Tibial nerve (tissue), 4 donors: Measurements from ENCODE around the gene CIB2. TPM values are rescaled to one million over a fixed set of nuclear protein-coding genes. Genes with fewer than 3 reads are reported as not detected.

Experiments used
- DNase-seq, 2 donors: peaks; one replicate each; pipeline ENCODE4 v3.0.0-alpha.2; 2019; ENCODE audit warnings: low spot score in 2 of 2
- H3K27ac ChIP-seq, 4 donors: fragments of 200-600 bp; sonication (generic) in 3 of 4; one replicate each; pipeline ENCODE4 v1.5.1; 2017 to 2019; ENCODE audit warnings: mild to moderate bottlenecking in 1 of 4
- H3K27me3 ChIP-seq, 2 donors: fragments of 200-600 bp; sonication (generic) in 1 of 2; one replicate each; pipeline versions ENCODE4 v1.5.1 to v1.6.0; 2017 to 2019
- H3K36me3 ChIP-seq, 3 donors: fragments of 200-600 bp; sonication (generic); one replicate each; pipeline ENCODE4 v1.5.1; 2018 to 2019
- H3K4me1 ChIP-seq, 4 donors: fragments of 200-600 bp; sonication (generic) in 3 of 4; one replicate each; pipeline ENCODE4 v1.5.1; 2017 to 2019
- H3K4me3 ChIP-seq, 4 donors: fragments of 200-600 bp; sonication (generic) in 3 of 4; one replicate each; pipeline ENCODE4 v1.5.1; 2017 to 2019; ENCODE audit warnings: mild to moderate bottlenecking in 1 of 4, moderate library complexity in 1 of 4
- H3K9me3 ChIP-seq, 4 donors: fragments of 200-600 bp; sonication (generic) in 3 of 4; one replicate each; pipeline ENCODE4 v1.5.1; 2017 to 2019
- EP300 ChIP-seq, 2 donors: sonication (generic); formaldehyde crosslinking; IDR thresholded peaks; one replicate each; pipeline ENCODE4 v1.6.1; 2017; ENCODE audit warnings: antibody characterized with exemption in 2 of 2, mild to moderate bottlenecking in 1 of 2
- POLR2A ChIP-seq, 2 donors: fragments of 450-650 bp; IDR thresholded peaks; one replicate each; pipeline ENCODE4 v1.6.1; 2017; ENCODE audit warnings: antibody characterized with exemption in 2 of 2, mild to moderate bottlenecking in 2 of 2, moderate library complexity in 2 of 2
- WGBS, 2 donors: methylation state at CpG; one replicate each; pipeline ENCODE4 v1.1.5; 2018; 5-methylcytosine and 5-hydroxymethylcytosine counted together
- total RNA-seq, 4 donors: library from RNA; depleted of rRNA; stranded (reverse); fragments of >200 nt; gene quantifications; one replicate each; pipeline ENCODE4 v1.1.0, GENCODE V29; 2016
- TF ChIP-seq, protein P1 (sequence below), 5 experiments: fragments of 200-600 bp in 3 of 5; fragments of 450-650 bp in 2 of 5; sonication (generic) in 3 of 5; IDR thresholded peaks; one replicate each; pipeline ENCODE4 v1.5.1; 2016 to 2019; ENCODE audit warnings: antibody characterized with exemption in 5 of 5, mild to moderate bottlenecking in 3 of 5, moderate library complexity in 2 of 5

Gene CIB2
- total RNA-seq, 4 donors from 2014 or later, result 0.63 to 11.0 (median 2.8) TPM

DNA sequence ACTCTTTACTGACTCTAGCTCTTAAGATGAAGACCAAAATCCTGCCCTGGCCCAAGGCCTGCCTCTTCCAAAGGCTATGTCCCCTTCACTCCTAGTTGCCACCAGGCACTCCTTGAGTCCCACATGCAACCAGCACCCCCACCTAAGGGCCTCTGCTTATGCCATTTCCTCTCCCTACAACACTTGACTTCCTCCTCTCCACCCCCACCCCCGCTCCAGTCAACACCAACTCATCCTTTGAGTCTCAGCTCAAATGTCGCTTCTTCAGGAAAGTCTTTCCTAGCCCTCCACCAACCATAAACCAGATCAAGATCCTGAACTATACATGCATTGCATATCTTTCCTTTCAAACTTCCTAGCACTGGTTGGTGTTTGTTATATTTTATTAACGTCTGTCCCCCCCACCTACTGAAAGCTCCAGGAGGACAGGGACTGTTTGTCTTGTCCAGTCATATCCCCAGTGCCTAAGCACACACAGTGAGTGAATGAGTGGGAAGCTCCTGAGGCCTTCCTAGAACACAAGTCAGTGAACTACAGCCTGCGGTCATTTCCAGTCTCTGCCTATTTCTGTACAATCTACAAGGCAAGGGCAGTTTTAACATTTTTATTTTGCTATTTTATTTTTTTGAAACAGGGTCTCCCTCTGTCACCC is 61.1 kb downstream of the CIB2 start:
- TF ChIP-seq POLR2A (IDR thresholded peaks at IDR 0.05) (no peak), EP300 (IDR thresholded peaks at IDR 0.05) (no peak)
- TF ChIP-seq, protein P1, sequence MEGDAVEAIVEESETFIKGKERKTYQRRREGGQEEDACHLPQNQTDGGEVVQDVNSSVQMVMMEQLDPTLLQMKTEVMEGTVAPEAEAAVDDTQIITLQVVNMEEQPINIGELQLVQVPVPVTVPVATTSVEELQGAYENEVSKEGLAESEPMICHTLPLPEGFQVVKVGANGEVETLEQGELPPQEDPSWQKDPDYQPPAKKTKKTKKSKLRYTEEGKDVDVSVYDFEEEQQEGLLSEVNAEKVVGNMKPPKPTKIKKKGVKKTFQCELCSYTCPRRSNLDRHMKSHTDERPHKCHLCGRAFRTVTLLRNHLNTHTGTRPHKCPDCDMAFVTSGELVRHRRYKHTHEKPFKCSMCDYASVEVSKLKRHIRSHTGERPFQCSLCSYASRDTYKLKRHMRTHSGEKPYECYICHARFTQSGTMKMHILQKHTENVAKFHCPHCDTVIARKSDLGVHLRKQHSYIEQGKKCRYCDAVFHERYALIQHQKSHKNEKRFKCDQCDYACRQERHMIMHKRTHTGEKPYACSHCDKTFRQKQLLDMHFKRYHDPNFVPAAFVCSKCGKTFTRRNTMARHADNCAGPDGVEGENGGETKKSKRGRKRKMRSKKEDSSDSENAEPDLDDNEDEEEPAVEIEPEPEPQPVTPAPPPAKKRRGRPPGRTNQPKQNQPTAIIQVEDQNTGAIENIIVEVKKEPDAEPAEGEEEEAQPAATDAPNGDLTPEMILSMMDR (IDR thresholded peaks at IDR 0.05), result no peak
- H3K27ac ChIP-seq, result peak overlapping the region; percentile 17 to 96 (median 82)
- no peaks in the 10 kb centered on the region for H3K36me3 ChIP-seq
- WGBS, 2 donors, result 66 to 70% methylated on average over 4 of the region's 4 CpGs
- peaks cover 0 to 100% (median 80%) of the 10 kb centered on the region in 4 donors for H3K4me1 ChIP-seq
- H3K9me3 ChIP-seq, result no peaks in the 10 kb centered on the region
- DNase-seq, result no peak
- H3K27me3 ChIP-seq, result no peaks in the 10 kb centered on the region
- H3K4me3 ChIP-seq, result no peak overlapping the region

DNA sequence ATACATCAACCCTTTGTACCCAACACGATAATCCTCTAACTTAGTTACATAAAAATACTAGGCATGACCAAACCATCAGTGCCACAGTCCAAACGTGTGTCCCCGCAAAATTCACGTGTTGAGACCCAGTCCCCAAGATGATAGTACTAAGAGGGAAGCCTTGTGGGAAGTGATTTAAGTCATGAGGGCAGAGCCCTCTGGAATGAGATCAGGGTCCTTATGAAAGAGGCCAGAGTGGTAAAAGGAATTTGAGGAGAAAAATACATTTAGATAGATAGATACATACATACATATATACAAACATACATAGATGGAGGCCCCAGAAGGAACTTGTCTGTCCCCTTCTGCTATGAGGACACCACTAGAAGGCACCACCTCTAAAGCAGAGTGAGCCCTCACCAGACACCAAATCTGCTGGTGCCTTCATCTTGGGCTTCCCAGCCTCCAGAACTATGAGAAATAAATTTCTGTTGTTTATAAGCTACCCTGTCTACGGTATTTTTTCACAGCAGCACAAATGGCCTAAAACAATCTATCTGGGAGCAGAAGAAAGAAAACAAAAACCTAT is 61.7 kb downstream of the CIB2 start:
- H3K27me3 ChIP-seq, result no peaks in the 10 kb centered on the region
- H3K36me3 ChIP-seq, result no peaks in the 10 kb centered on the region
- TF ChIP-seq, protein P1 (IDR thresholded peaks at IDR 0.05), result no peak
- no peak for TF ChIP-seq EP300 (IDR thresholded peaks at IDR 0.05)
- TF ChIP-seq POLR2A (IDR thresholded peaks at IDR 0.05), result no peak
- peaks cover 0 to 100% (median 82%) of the 10 kb centered on the region in 4 donors for H3K4me1 ChIP-seq
- no peak for DNase-seq
- H3K27ac ChIP-seq, result peak overlapping the region; percentile 17 to 96 (median 82)
- H3K9me3 ChIP-seq, result no peaks in the 10 kb centered on the region
- H3K4me3 ChIP-seq, result no peak overlapping the region
- WGBS, 2 donors, result 58 to 59% methylated on average over 5 of the region's 5 CpGs

DNA sequence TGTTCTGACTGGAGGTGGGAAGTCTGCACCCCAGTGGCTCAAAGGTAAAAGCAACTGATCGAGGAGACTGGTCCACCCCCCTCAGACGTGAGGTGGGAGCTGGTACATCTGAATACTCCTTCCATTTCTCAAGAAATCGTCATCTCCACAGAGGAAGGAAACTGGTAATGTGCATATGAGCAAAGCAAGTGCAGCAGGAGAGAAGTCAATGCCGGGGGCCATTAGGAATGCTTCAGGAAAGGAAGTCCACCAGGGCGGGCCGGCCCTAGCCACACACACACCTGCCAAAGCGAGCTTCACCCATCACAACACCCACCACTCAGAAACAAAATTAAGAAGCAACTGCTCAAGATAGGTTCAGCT is 62.2 kb downstream of the CIB2 start:
- TF ChIP-seq, protein P1 (IDR thresholded peaks at IDR 0.05), result no peak
- TF ChIP-seq EP300 (IDR thresholded peaks at IDR 0.05), result peak in 1 of 2 donors; percentile 11
- DNase-seq, result no peak
- no peaks in the 10 kb centered on the region for H3K9me3 ChIP-seq
- 58 to 67% methylated on average over 7 of the region's 7 CpGs for WGBS, 2 donors
- peak overlapping the region in 3 of 4 donors; percentile 70 to 96 (median 95) for H3K27ac ChIP-seq
- H3K4me3 ChIP-seq, result no peak overlapping the region
- no peaks in the 10 kb centered on the region for H3K27me3 ChIP-seq
- peaks cover 0 to 100% (median 86%) of the 10 kb centered on the region in 4 donors for H3K4me1 ChIP-seq
- no peaks in the 10 kb centered on the region for H3K36me3 ChIP-seq

DNA sequence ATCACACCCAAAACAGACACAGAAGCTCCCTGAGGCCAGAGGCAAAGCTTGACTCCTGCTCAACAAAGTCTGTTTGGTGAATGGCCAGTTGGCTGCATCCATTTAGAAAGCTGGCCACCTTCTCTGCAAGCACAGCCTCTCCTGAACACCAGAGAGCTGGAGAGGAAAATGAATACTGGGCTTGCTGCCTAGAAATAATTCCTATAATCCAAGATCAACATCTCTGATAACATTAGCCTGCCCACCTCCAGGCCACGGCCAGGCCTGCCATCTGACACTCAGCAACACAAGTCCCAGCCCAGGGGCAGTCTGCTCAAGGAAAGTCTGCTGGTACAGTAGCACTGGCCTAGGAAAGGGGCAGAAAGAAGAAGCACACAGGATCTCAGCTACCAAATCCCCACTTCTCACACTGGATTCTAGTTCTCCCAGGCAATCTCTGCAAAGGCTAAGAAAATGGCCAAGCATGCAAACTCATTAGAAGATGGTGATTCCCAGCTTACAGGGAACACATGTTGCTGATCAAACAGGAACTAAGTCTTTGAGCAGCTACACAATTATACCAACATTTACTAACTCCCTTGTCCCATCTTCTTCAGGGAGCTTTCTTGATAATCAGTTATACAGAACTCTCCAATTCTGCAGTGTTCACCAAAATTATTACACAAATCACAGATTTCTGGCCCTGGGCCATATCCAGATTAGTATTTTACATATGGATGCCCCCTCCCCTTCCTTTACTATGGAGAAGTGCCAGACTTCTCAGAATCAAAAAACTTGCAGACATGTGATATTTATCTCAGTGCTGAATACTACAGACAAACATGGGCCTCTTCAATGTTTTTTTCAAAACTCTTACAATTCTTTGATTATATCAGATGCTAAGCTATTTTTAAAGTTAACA is 63.7 kb downstream of the CIB2 start:
- Histone ChIP-seq H3K27me3 (no peaks in the 10 kb centered on the region), H3K36me3 (no peaks in the 10 kb centered on the region), H3K4me3 (no peak overlapping the region), H3K27ac (peak overlapping the region in 3 of 4 donors; percentile 80 to 96 (median 95)), H3K4me1 (peaks cover 0 to 100% (median 92%) of the 10 kb centered on the region in 4 donors), H3K9me3 (no peaks in the 10 kb centered on the region)
- DNase-seq, result peak in 1 of 2 donors; percentile 30
- 0 to 31% methylated on average over 1 of the region's 1 CpG for WGBS, 2 donors
- TF ChIP-seq POLR2A (IDR thresholded peaks at IDR 0.05) (no peak), EP300 (IDR thresholded peaks at IDR 0.05) (no peak)
- TF ChIP-seq, protein P1 (IDR thresholded peaks at IDR 0.05), result no peak
